Esophagus squamous epithelium (tissue), 4 donors: ENCODE results near the gene CREBZF.

Source experiments
- POLR2A ChIP-seq, 4 donors: fragments of 450-650 bp; IDR thresholded peaks; one replicate each; pipeline ENCODE4 v1.6.1; 2017; ENCODE audit warnings: antibody characterized with exemption in 4 of 4, mild to moderate bottlenecking in 4 of 4, moderate library complexity in 3 of 4
- TF ChIP-seq, protein P1 (sequence below), 6 experiments: fragments of 450-650 bp in 4 of 6; fragments of 200-600 bp in 2 of 6; sonication (generic) in 2 of 6; IDR thresholded peaks; one replicate each; pipeline ENCODE4 v1.5.1; 2016 to 2019; ENCODE audit warnings: antibody characterized with exemption in 6 of 6, mild to moderate bottlenecking in 4 of 6, moderate library complexity in 4 of 6

DNA sequence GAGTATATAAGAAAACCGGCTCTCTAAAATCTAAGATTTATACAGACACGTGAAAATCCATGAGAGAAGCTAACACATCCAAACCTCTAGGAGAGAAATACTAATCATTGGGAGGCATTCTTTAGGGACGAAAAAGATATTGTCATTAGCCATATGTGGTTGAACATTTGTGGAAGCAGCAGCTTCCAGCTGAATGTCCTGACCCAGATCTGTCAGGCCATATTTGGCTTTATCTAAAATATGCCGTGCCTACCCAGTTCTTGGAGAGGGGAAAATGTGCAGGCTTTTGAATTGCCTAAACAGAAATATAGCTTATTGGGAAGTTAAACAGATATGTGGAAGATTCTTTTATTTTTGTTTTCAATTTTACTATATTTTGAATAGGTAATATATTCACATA lies 14.6 kb upstream of the CREBZF start:
- TF ChIP-seq, protein P1, sequence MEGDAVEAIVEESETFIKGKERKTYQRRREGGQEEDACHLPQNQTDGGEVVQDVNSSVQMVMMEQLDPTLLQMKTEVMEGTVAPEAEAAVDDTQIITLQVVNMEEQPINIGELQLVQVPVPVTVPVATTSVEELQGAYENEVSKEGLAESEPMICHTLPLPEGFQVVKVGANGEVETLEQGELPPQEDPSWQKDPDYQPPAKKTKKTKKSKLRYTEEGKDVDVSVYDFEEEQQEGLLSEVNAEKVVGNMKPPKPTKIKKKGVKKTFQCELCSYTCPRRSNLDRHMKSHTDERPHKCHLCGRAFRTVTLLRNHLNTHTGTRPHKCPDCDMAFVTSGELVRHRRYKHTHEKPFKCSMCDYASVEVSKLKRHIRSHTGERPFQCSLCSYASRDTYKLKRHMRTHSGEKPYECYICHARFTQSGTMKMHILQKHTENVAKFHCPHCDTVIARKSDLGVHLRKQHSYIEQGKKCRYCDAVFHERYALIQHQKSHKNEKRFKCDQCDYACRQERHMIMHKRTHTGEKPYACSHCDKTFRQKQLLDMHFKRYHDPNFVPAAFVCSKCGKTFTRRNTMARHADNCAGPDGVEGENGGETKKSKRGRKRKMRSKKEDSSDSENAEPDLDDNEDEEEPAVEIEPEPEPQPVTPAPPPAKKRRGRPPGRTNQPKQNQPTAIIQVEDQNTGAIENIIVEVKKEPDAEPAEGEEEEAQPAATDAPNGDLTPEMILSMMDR (IDR thresholded peaks at IDR 0.05) = no peak
- TF ChIP-seq POLR2A (IDR thresholded peaks at IDR 0.05) = no peak
